Brain microvascular endothelial cell (primary cell): Measurements from ENCODE around the gene CD6.

Experiments used
- DNase-seq: peaks from one replicate; pipeline ENCODE4 v3.0.0-alpha.2; 2020
- H3K27ac ChIP-seq: fragments of 250-450 bp; sonication (Bioruptor Pico); 2 replicates; pipeline ENCODE4 v1.5.1; 2020; ENCODE audit warnings: mild to moderate bottlenecking, moderate library complexity
- H3K27me3 ChIP-seq: fragments of 250-450 bp; sonication (Bioruptor Pico); replicated peaks from 2 replicates; pipeline ENCODE4 v1.5.1; 2020; ENCODE audit warnings: mild to moderate bottlenecking
- H3K36me3 ChIP-seq: fragments of 250-450 bp; sonication (Bioruptor Pico); replicated peaks from 2 replicates; pipeline ENCODE4 v1.5.1; 2020; ENCODE audit warnings: mild to moderate bottlenecking
- H3K4me3 ChIP-seq: 2 replicates; pipeline ENCODE4 v1.5.1; 2011; ENCODE audit warnings: low read depth, mild to moderate bottlenecking, control low read depth, low read length, moderate library complexity
- CTCF ChIP-seq: IDR thresholded peaks from 2 replicates; pipeline ENCODE4 v1.5.1; 2011; ENCODE audit warnings: low read depth, mild to moderate bottlenecking, moderate library complexity, low read length, control low read depth, inconsistent platforms; ENCODE audit errors: missing control alignments
- in situ Hi-C: cut with HindIII; loops from 2 replicates; pipeline ENCODE4 v1.10.0; 2017; ENCODE audit warnings: low sequenced_read_pairs, low pct_ligation_motif_present

Gene CD6

DNA sequence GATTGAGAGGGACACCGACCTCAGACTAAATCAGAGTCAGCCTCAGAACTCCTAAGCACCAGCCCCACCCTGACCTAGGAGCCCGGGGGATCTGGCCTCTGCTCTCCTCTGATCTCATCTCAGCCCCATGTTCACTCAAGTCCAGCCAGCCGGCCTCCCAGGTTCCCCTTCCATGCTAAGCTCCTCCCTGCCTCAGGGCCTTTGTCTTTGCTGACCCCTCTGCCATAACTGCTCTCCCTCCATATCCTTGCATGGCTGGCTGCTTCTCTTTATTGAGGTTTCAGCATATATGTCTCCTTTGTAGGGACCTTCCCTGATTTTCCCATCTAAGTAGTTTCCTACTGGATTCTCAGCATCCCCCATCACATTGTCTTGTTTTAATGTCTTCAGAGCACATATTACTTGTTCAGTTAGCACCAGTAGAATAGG is 18.7 kb upstream of the CD6 start:
- DNase-seq = no peak
- Histone ChIP-seq H3K27ac (no peak overlapping the region), H3K36me3 (no peaks in the 10 kb centered on the region), H3K4me3 (peak overlapping the region; percentile 53), H3K27me3 (peaks cover 5% of the 10 kb centered on the region)
- in situ Hi-C loops = no loop called here
- no peak for TF ChIP-seq CTCF

DNA sequence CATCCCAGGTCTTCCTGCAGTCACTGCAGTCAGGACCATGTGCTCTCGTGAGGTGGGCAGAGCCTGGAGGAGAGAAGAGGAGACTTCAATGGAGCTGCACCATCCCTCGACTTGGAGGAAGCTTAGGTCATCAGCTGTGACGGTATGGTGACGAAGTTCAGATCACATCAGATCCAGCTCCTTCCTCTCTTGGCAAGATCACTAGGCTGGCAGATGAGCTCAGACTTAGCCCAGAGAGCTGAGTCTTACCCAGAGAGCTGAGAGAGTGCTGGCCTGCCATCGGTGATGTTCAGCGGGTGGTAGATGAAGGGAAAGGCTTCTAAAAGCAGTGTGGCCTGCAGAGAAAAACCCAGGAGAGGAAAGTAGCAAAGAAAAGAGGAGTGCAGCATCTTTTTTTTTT is 17.7 kb upstream of the CD6 start:
- in situ Hi-C loops = no loop called here
- no peaks in the 10 kb centered on the region for H3K36me3 ChIP-seq
- no peak for DNase-seq
- no peak overlapping the region for H3K27ac ChIP-seq
- H3K27me3 ChIP-seq = peaks cover 5% of the 10 kb centered on the region
- H3K4me3 ChIP-seq = no peak overlapping the region
- no peak for TF ChIP-seq CTCF

DNA sequence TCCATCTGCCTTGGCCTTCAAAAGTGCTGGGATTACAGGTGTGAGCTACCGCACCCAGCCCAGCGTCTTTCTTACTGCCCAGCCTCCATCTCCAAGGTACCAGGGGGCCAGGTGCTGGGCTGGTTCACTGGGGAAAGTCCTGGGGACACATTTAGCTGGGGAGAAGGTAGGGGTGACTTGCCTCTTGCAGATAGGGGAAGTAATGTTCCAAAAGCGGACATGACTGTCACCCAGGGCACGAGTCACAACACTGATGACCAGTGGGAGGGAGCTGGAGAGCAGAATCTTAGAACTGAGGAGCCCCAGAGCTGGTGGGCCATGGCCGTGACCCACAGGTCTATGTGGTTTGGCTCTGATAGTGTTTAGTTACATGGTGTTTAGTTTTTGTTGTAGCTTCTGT is 17.1 kb upstream of the CD6 start:
- Histone ChIP-seq H3K27ac (no peak overlapping the region), H3K36me3 (no peaks in the 10 kb centered on the region), H3K27me3 (peaks cover 5% of the 10 kb centered on the region), H3K4me3 (no peak overlapping the region)
- in situ Hi-C loops = no loop called here
- DNase-seq = no peak
- no peak for TF ChIP-seq CTCF

DNA sequence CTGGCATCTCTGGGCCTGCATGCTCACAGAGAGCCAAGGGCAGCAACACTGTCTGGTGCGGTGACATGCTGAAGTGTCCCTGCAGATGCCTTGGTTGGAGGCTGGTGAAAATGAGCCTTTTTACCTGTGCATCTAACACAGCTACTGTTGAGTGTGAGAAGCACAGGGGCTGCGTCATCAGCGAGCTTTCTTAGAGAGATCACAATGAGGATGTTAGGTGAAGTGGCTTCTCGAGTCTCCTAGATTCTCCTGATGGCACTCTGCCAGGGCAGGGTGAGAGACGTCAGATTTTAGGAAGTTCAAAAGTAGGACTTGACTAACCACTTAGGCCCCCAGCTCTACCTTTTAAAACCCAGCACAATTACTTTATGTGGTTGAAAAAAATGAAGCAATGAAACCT is 15.9 kb upstream of the CD6 start:
- TF ChIP-seq CTCF = no peak
- H3K36me3 ChIP-seq = no peaks in the 10 kb centered on the region
- in situ Hi-C loops = no loop called here
- DNase-seq = no peak
- H3K27ac ChIP-seq = no peak overlapping the region
- H3K27me3 ChIP-seq = peaks cover 8% of the 10 kb centered on the region
- no peak overlapping the region for H3K4me3 ChIP-seq

GRCh38 chr11:60957188-60957587 is 14.3 kb upstream of the CD6 start:
- H3K36me3 ChIP-seq = no peaks in the 10 kb centered on the region
- no peak overlapping the region for H3K4me3 ChIP-seq
- peaks cover 6% of the 10 kb centered on the region for H3K27me3 ChIP-seq
- peak; percentile 39 for DNase-seq
- in situ Hi-C loops = no loop called here
- no peak overlapping the region for H3K27ac ChIP-seq
- TF ChIP-seq CTCF = no peak

DNA sequence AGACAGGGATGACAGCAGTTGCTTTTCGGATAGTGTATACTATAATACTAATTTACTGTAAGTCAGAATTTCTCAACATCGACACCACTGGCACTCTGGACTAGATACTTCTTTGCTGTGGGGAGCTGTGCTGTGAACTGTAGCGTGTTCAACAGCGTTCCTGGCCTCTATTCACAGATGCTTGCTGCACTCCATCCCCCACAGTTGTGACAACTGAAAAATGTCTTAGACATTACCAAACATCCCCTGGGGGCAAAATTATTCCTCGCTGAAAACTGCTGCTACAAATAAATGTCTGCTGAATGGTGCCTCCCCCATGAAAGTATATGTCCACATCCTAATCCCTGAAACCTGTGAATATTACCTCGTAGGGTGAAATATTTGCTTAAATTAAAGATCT is 12.0 kb upstream of the CD6 start:
- no peak for TF ChIP-seq CTCF
- Histone ChIP-seq H3K27ac (no peak overlapping the region), H3K27me3 (peaks cover 6% of the 10 kb centered on the region), H3K36me3 (no peaks in the 10 kb centered on the region), H3K4me3 (no peak overlapping the region)
- in situ Hi-C loops = no loop called here
- DNase-seq = no peak
